Adrenal gland (tissue), 5 donors: ENCODE data around the gene THBS3.

Experiments used
- POLR2A ChIP-seq, 2 donors: fragments of 450-650 bp; IDR thresholded peaks; one replicate each; pipeline ENCODE4 v1.6.1; 2017; ENCODE audit warnings: antibody characterized with exemption in 2 of 2, mild to moderate bottlenecking in 2 of 2, moderate library complexity in 1 of 2
- TF ChIP-seq, protein P1 (sequence below), 6 experiments: fragments of 450-650 bp in 4 of 6; fragments of 200-600 bp in 2 of 6; sonication (generic) in 1 of 6; IDR thresholded peaks; 1 replicate in 5 of 6; 2 replicates in 1 of 6; pipeline versions ENCODE4 v1.5.1 to v1.8.0; 2016 to 2021; ENCODE audit warnings: antibody characterized with exemption in 6 of 6, mild to moderate bottlenecking in 2 of 6, moderate library complexity in 1 of 6
- donor health status: DM: no; HTN: no; CAD: no.

GRCh38 chr1:155170101-155170785, 37.5 kb downstream of the THBS3 start:
- TF ChIP-seq, protein P1, sequence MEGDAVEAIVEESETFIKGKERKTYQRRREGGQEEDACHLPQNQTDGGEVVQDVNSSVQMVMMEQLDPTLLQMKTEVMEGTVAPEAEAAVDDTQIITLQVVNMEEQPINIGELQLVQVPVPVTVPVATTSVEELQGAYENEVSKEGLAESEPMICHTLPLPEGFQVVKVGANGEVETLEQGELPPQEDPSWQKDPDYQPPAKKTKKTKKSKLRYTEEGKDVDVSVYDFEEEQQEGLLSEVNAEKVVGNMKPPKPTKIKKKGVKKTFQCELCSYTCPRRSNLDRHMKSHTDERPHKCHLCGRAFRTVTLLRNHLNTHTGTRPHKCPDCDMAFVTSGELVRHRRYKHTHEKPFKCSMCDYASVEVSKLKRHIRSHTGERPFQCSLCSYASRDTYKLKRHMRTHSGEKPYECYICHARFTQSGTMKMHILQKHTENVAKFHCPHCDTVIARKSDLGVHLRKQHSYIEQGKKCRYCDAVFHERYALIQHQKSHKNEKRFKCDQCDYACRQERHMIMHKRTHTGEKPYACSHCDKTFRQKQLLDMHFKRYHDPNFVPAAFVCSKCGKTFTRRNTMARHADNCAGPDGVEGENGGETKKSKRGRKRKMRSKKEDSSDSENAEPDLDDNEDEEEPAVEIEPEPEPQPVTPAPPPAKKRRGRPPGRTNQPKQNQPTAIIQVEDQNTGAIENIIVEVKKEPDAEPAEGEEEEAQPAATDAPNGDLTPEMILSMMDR (IDR thresholded peaks at IDR 0.05): no peak
- TF ChIP-seq POLR2A (IDR thresholded peaks at IDR 0.05): no peak
